ENCODE measurements around the gene FBP2. TPM values are rescaled to one million over a fixed set of nuclear protein-coding genes. Genes with fewer than 3 reads are reported as not detected.

The FBP2 gene
- total RNA-seq, 4 donors from 2014 or later = not detected

DNA sequence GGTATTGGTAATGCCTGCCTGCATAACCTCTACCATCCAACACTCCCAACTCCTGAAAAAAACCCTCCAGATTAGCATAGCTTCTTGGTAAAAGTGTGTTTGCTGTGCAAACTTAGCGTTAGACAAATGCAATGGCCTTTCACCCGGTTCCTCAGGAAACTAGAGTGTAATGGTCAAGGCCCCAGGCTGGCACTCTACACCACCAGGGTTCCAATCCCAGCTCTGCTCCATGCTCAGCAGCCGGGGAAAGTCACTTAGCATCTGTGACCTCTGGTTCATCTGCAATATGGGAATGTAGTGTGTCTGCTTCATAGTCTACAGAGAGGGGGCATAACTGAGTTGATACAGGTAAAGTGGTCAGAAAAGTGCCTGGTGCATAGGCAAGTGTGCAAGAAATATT, 36.7 kb upstream of the FBP2 start:
- TF ChIP-seq POLR2AphosphoS5 (IDR thresholded peaks at IDR 0.05) (no peak), EP300 (IDR thresholded peaks at IDR 0.05) (no peak), POLR2A (IDR thresholded peaks at IDR 0.05) (no peak)
- TF ChIP-seq, protein P1, sequence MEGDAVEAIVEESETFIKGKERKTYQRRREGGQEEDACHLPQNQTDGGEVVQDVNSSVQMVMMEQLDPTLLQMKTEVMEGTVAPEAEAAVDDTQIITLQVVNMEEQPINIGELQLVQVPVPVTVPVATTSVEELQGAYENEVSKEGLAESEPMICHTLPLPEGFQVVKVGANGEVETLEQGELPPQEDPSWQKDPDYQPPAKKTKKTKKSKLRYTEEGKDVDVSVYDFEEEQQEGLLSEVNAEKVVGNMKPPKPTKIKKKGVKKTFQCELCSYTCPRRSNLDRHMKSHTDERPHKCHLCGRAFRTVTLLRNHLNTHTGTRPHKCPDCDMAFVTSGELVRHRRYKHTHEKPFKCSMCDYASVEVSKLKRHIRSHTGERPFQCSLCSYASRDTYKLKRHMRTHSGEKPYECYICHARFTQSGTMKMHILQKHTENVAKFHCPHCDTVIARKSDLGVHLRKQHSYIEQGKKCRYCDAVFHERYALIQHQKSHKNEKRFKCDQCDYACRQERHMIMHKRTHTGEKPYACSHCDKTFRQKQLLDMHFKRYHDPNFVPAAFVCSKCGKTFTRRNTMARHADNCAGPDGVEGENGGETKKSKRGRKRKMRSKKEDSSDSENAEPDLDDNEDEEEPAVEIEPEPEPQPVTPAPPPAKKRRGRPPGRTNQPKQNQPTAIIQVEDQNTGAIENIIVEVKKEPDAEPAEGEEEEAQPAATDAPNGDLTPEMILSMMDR (IDR thresholded peaks at IDR 0.05) = no peak

DNA sequence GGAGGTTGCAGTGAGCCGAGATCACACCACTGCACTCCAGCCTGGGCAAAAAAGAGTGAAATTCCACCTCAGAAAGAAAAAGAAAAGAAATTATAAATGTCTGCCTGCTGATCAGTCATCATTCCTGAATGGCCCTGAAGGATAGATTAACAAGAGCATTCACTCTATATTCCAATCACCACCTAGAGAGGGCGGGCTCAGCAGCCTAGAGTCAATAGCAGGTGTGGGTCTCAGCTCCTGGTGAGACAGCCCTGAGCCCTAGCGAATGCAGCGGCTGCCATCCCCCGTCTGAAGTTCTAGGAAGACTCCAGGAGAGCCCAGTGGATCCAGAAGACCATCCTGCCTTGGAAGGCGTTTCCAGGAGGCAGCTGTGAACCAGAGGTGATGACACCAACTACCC, 33.7 kb upstream of the FBP2 start:
- no peak for DNase-seq (ENCODE audit: low spot score in 2 of 2)
- no peaks in the 10 kb centered on the region for H3K36me3 ChIP-seq
- WGBS = 92% methylated on average over 6 of the region's 6 CpGs
- H3K9me3 ChIP-seq = no peaks in the 10 kb centered on the region
- TF ChIP-seq, protein P1 (IDR thresholded peaks at IDR 0.05) = no peak
- TF ChIP-seq EP300 (IDR thresholded peaks at IDR 0.05) (no peak), POLR2AphosphoS5 (IDR thresholded peaks at IDR 0.05) (no peak), POLR2A (IDR thresholded peaks at IDR 0.05) (no peak)
- no peaks in the 10 kb centered on the region for H3K27me3 ChIP-seq
- no peak overlapping the region for H3K27ac ChIP-seq
- H3K4me3 ChIP-seq = no peak overlapping the region
- H3K4me1 ChIP-seq = peaks cover 6% of the 10 kb centered on the region

More for the DNA sequence above, 36.7 kb upstream of the FBP2 start:
- no peak for DNase-seq (ENCODE audit: low spot score in 2 of 2)
- WGBS = 94% methylated on average over 3 of the region's 3 CpGs
- no peaks in the 10 kb centered on the region for H3K27me3 ChIP-seq
- H3K27ac ChIP-seq = no peak overlapping the region
- peaks cover 16% of the 10 kb centered on the region for H3K4me1 ChIP-seq
- no peaks in the 10 kb centered on the region for H3K9me3 ChIP-seq
- no peak overlapping the region for H3K4me3 ChIP-seq
- no peaks in the 10 kb centered on the region for H3K36me3 ChIP-seq

DNA sequence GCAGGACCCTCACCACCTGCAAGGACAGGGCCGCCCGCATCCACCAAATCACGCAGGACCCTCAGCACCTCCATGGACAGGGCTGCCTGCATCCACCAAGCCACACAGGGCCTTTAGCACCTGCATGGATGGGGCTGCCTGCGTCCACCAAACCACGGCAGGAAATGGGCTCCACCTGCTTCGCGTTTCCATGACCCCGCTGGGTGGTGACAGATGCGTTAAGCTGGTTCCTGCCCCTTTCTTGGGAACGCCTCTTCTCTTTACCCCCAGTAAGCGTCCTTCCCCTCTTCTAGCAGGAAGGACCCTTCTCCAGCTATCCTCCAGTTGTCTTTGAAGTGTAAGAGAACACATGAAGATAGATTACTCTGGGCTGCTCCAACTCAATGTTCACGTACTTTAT, 32.2 kb upstream of the FBP2 start:
- Histone ChIP-seq H3K9me3 (no peaks in the 10 kb centered on the region), H3K27me3 (no peaks in the 10 kb centered on the region), H3K36me3 (no peaks in the 10 kb centered on the region), H3K27ac (no peak overlapping the region), H3K4me3 (no peak overlapping the region), H3K4me1 (no peaks in the 10 kb centered on the region)
- WGBS = 72% methylated on average over 12 of the region's 12 CpGs
- TF ChIP-seq POLR2A (IDR thresholded peaks at IDR 0.05) (no peak), POLR2AphosphoS5 (IDR thresholded peaks at IDR 0.05) (no peak), EP300 (IDR thresholded peaks at IDR 0.05) (no peak)
- TF ChIP-seq, protein P1 (IDR thresholded peaks at IDR 0.05) = no peak
- DNase-seq (ENCODE audit: low spot score in 2 of 2) = no peak

DNA sequence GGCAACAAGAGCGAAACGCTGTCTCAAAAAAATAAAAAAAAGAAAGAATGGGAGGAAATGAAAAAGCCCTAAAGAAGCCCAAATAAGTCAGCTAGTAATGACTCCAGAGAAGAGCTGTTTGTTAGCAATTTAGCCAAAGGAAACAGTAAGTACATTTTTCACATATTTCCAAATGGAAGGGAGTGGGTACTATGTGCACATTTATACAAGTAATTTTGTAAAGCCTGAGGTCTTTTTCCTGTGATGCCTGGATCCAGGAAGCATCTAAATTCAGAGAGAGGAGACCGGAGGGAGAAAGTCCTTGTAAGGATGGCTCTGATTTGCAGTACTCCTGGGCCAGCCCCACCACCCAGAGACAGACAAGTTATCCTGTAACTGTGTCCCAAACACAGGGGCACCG, 31.0 kb upstream of the FBP2 start:
- Histone ChIP-seq H3K4me1 (no peaks in the 10 kb centered on the region), H3K36me3 (no peaks in the 10 kb centered on the region), H3K9me3 (no peaks in the 10 kb centered on the region), H3K27me3 (no peaks in the 10 kb centered on the region), H3K4me3 (no peak overlapping the region), H3K27ac (no peak overlapping the region)
- WGBS = 71% methylated on average over 4 of the region's 4 CpGs
- no peak for DNase-seq (ENCODE audit: low spot score in 2 of 2)
- TF ChIP-seq EP300 (IDR thresholded peaks at IDR 0.05) = no peak
- TF ChIP-seq, protein P1 (IDR thresholded peaks at IDR 0.05) = no peak
- TF ChIP-seq POLR2AphosphoS5 (IDR thresholded peaks at IDR 0.05) = no peak
- TF ChIP-seq POLR2A (IDR thresholded peaks at IDR 0.05) = no peak

DNA sequence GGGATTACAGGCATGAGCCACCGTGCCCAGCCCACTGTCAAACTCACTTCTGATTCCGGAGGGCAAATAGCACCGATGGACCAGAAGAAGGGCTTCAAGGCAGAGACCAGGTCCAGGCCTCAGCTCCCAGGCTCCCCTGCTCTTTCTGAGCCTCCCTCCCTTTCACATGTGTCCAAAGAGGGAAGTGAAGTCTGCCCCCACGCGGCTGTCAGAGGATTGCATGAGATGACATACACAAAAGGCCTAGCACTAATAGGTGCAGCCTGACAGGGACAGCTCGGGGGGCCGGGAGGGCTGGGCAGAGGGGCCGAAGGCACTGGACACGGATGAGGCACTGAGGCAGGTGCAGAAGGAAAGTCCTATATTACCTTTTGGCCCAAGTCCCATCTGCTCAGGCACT, 29.6 kb upstream of the FBP2 start:
- no peak for DNase-seq (ENCODE audit: low spot score in 2 of 2)
- TF ChIP-seq EP300 (IDR thresholded peaks at IDR 0.05) = no peak
- Histone ChIP-seq H3K27ac (no peak overlapping the region), H3K4me1 (peaks cover 2% of the 10 kb centered on the region), H3K36me3 (no peaks in the 10 kb centered on the region), H3K27me3 (no peaks in the 10 kb centered on the region), H3K9me3 (no peaks in the 10 kb centered on the region), H3K4me3 (no peak overlapping the region)
- 82% methylated on average over 9 of the region's 9 CpGs for WGBS

Data from suprapubic skin (tissue), 4 donors.